RCC 7860 (cell line): Measurements from ENCODE around the gene C5AR1.
"Not testable (repeated sequence)": the region's sequence is repeated elsewhere in the genome, so short reads cannot be mapped to it uniquely, and the experiment has no call there.

Experiments
- DNase-seq: peaks from one replicate; pipeline ENCODE4 v3.0.0-alpha.2; 2015; ENCODE audit warnings: low spot score
- FAIRE-seq: peaks from 2 replicates; lab custom pipeline; 2012; peaks lifted over from hg19 to GRCh38; lab: Jason Lieb, UNC

The C5AR1 gene

GRCh38 chr19:47358936-47359335 lies 49.3 kb downstream of the C5AR1 start:
- FAIRE-seq (no peak), DNase-seq (no peak)

GRCh38 chr19:47362321-47362720 lies 52.7 kb downstream of the C5AR1 start:
- DNase-seq (no peak), FAIRE-seq (no peak)

GRCh38 chr19:47363758-47364531 lies 54.3 kb downstream of the C5AR1 start:
- DNase-seq (no peak), FAIRE-seq (no peak)

- DNase-seq, FAIRE-seq: not testable (repeated sequence)
Measured at GRCh38 chr19:47365455-47365854, 55.8 kb downstream of the C5AR1 start.

GRCh38 chr19:47370045-47370611 lies 60.5 kb downstream of the C5AR1 start:
- no peak for FAIRE-seq
- DNase-seq, result no peak

GRCh38 chr19:47371261-47371660 lies 61.6 kb downstream of the C5AR1 start:
- FAIRE-seq (no peak), DNase-seq (no peak)
